Measurements from ENCODE around the gene NSUN5.
"Not testable (repeated sequence)": the region's sequence is repeated elsewhere in the genome, so short reads cannot be mapped to it uniquely, and the experiment has no call there.

Gene NSUN5

GRCh38 chr7:73308665-73309214, at the start of gene NSUN5:
NSUN5 (minus strand) TSS chr7:73308826; CDS start chr7:73308790, 36 bp downstream.
- peak; percentile 84 to 88 for DNase-seq

- no peak for DNase-seq
Measured at GRCh38 chr7:73356159-73356558, 47.5 kb upstream of the NSUN5 start.

- no peak for DNase-seq
Measured at GRCh38 chr7:73354821-73355220, 46.2 kb upstream of the NSUN5 start.

GRCh38 chr7:73354196-73354595, 45.6 kb upstream of the NSUN5 start:
- no peak for DNase-seq

- no peak for DNase-seq
Measured at GRCh38 chr7:73353243-73353642, 44.6 kb upstream of the NSUN5 start.

GRCh38 chr7:73352784-73353183, 44.2 kb upstream of the NSUN5 start:
- DNase-seq, result no peak

GRCh38 chr7:73351447-73352167, 43.0 kb upstream of the NSUN5 start:
- DNase-seq, result no peak

- DNase-seq, result no peak
Measured at GRCh38 chr7:73350306-73351068, 41.9 kb upstream of the NSUN5 start.

GRCh38 chr7:73349763-73350162, 41.1 kb upstream of the NSUN5 start:
- DNase-seq, result no peak

- DNase-seq, result no peak
Measured at GRCh38 chr7:73345951-73346350, 37.3 kb upstream of the NSUN5 start.

GRCh38 chr7:73345538-73345937, 36.9 kb upstream of the NSUN5 start:
- no peak for DNase-seq

GRCh38 chr7:73343671-73344380, 35.2 kb upstream of the NSUN5 start:
- no peak for DNase-seq

- no peak for DNase-seq
Measured at GRCh38 chr7:73342645-73343044, 34.0 kb upstream of the NSUN5 start.

GRCh38 chr7:73341877-73342276, 33.3 kb upstream of the NSUN5 start:
- DNase-seq, result no peak

GRCh38 chr7:73340514-73340913, 31.9 kb upstream of the NSUN5 start:
- no peak for DNase-seq

- no peak for DNase-seq
Measured at GRCh38 chr7:73338321-73338720, 29.7 kb upstream of the NSUN5 start.

- DNase-seq, result no peak
Measured at GRCh38 chr7:73332447-73332846, 23.8 kb upstream of the NSUN5 start.

- no peak for DNase-seq
Measured at GRCh38 chr7:73330772-73331171, 22.1 kb upstream of the NSUN5 start.

GRCh38 chr7:73329861-73330581, 21.4 kb upstream of the NSUN5 start:
- DNase-seq, result no peak

GRCh38 chr7:73328696-73329095, 20.1 kb upstream of the NSUN5 start:
- no peak for DNase-seq

- DNase-seq, result not testable (repeated sequence)
Measured at GRCh38 chr7:73327922-73328321, 19.3 kb upstream of the NSUN5 start, which contains the start of the genes FKBP6 and TRIM50. FKBP6 (plus strand) TSS chr7:73328161; CDS start chr7:73328429, 268 bp downstream. TRIM50 (minus strand) TSS chr7:73328082; CDS start chr7:73324787, 3,295 bp downstream.

- DNase-seq, result not testable (repeated sequence)
Measured at GRCh38 chr7:73327449-73327848, 18.8 kb upstream of the NSUN5 start.

Measured in stimulated activated CD4-positive, alpha-beta T cell treated with anti-CD3 and anti-CD28 coated beads, Interleukin-2, amount 100 ng/mL, for 48 hours (primary cell).